ENCODE measurements around the gene DYNC1I2. TPM values are rescaled to one million over a fixed set of nuclear protein-coding genes. Genes with fewer than 3 reads are reported as not detected.

Gene DYNC1I2
- total RNA-seq, 2 experiments from 2014 or later: 41.6 to 49.5 TPM

- DNase-seq: no peak
- Mint-ChIP-seq H3K9me3 (ENCODE audit: low read depth) (no peaks in the 10 kb centered on the region), H3K4me3 (no peak overlapping the region), H3K36me3 (peaks cover 18% of the 10 kb centered on the region), H3K27ac (no peak overlapping the region), H3K4me1 (peaks cover 13% of the 10 kb centered on the region), H3K27me3 (no peaks in the 10 kb centered on the region)
- ATAC-seq: no peak
- CTCF ChIA-PET: interaction anchor here (1.0 kb wide), 1 partner anchor 332 kb away, joined by 3 read pairs; no protein-coding TSS in a partner anchor
These were observed 107.6 kb downstream of the DYNC1I2 start for GRCh38 chr2:171794918-171795317.

Other genes with a start within 250 kb of the DYNC1I2 start
- 1 to 10 TPM in 1 of 2 experiments, under 1 TPM in 1; 0.44 to 4.6 TPM for gene CYBRD1, start 165.0 kb upstream of the DYNC1I2 start, total RNA-seq
- 10 to 100 TPM; 28.9 to 31.3 TPM for gene SLC25A12, start 206.8 kb downstream of the DYNC1I2 start, total RNA-seq
- 10 to 100 TPM; 60.2 to 70.9 TPM for gene HAT1, start 235.0 kb downstream of the DYNC1I2 start, total RNA-seq